GM21723 (cell line): ENCODE results near the gene S100G.
"Not testable (repeated sequence)": the region's sequence is repeated elsewhere in the genome, so short reads cannot be mapped to it uniquely, and the experiment has no call there.

Experiments used
- ATAC-seq: cut with Tn5 transposase; IDR thresholded peaks from one replicate; pipeline ENCODE4 v1.9.1; 2021; ENCODE audit warnings: mild to moderate bottlenecking, moderate library complexity; ENCODE audit not compliant: unreplicated experiment

The S100G gene

GRCh38 chrX:16649858-16650257 lies at the start of gene S100G:
S100G (plus strand) TSS chrX:16650158; CDS start chrX:16651007, 849 bp downstream.
- ATAC-seq = no peak

- no peak for ATAC-seq
Measured at GRCh38 chrX:16601885-16602284, 48.1 kb upstream of the S100G start.

- ATAC-seq = not testable (repeated sequence)
Measured at GRCh38 chrX:16603235-16603634, 46.7 kb upstream of the S100G start.

GRCh38 chrX:16603822-16604221 lies 46.1 kb upstream of the S100G start:
- ATAC-seq = no peak

- no peak for ATAC-seq
Measured at GRCh38 chrX:16604337-16604736, 45.6 kb upstream of the S100G start.

GRCh38 chrX:16606142-16606720 lies 43.7 kb upstream of the S100G start:
- no peak for ATAC-seq

- no peak for ATAC-seq
Measured at GRCh38 chrX:16610121-16610621, 39.8 kb upstream of the S100G start.

- ATAC-seq = not testable (repeated sequence)
Measured at GRCh38 chrX:16610654-16611053, 39.3 kb upstream of the S100G start.

GRCh38 chrX:16612257-16612897 lies 37.6 kb upstream of the S100G start:
- no peak for ATAC-seq

- no peak for ATAC-seq
Measured at GRCh38 chrX:16617382-16617781, 32.6 kb upstream of the S100G start.

- no peak for ATAC-seq
Measured at GRCh38 chrX:16618422-16618821, 31.5 kb upstream of the S100G start.

- ATAC-seq = no peak
Measured at GRCh38 chrX:16619024-16619423, 30.9 kb upstream of the S100G start.

GRCh38 chrX:16628511-16628910 lies 21.4 kb upstream of the S100G start:
- ATAC-seq = not testable (repeated sequence)

GRCh38 chrX:16628946-16629595 lies 20.9 kb upstream of the S100G start:
- ATAC-seq = no peak

- ATAC-seq = no peak
Measured at GRCh38 chrX:16629909-16630308, 20.0 kb upstream of the S100G start.

GRCh38 chrX:16633754-16634153 lies 16.2 kb upstream of the S100G start:
- ATAC-seq = no peak

- no peak for ATAC-seq
Measured at GRCh38 chrX:16635040-16635439, 14.9 kb upstream of the S100G start.

GRCh38 chrX:16635596-16635995 lies 14.4 kb upstream of the S100G start:
- ATAC-seq = no peak

- no peak for ATAC-seq
Measured at GRCh38 chrX:16638533-16638932, 11.4 kb upstream of the S100G start.

- no peak for ATAC-seq
Measured at GRCh38 chrX:16639966-16640365, 10.0 kb upstream of the S100G start.

GRCh38 chrX:16640823-16641222 lies 9.1 kb upstream of the S100G start:
- ATAC-seq = no peak

- ATAC-seq = no peak
Measured at GRCh38 chrX:16643176-16643575, 6.8 kb upstream of the S100G start.
